Ovary (tissue), 3 donors: Measurements from ENCODE around the gene RSPH9.

Experiments
- EP300 ChIP-seq: sonication (generic); formaldehyde crosslinking; IDR thresholded peaks from one replicate; pipeline ENCODE4 v1.6.1; 2017; ENCODE audit warnings: antibody characterized with exemption
- POLR2A ChIP-seq: fragments of 450-650 bp; IDR thresholded peaks from one replicate; pipeline ENCODE4 v1.6.1; 2017; ENCODE audit warnings: antibody characterized with exemption, mild to moderate bottlenecking, moderate library complexity
- TF ChIP-seq, protein P1 (sequence below), 3 donors: fragments of 450-650 bp in 2 of 3; fragments of 200-600 bp in 1 of 3; IDR thresholded peaks; one replicate each; pipeline versions ENCODE4 v1.5.1 to v1.8.0; 2016 to 2022; ENCODE audit warnings: antibody characterized with exemption in 3 of 3, mild to moderate bottlenecking in 1 of 3
- donor health status: DM: no; HTN: no; CAD: no.

DNA sequence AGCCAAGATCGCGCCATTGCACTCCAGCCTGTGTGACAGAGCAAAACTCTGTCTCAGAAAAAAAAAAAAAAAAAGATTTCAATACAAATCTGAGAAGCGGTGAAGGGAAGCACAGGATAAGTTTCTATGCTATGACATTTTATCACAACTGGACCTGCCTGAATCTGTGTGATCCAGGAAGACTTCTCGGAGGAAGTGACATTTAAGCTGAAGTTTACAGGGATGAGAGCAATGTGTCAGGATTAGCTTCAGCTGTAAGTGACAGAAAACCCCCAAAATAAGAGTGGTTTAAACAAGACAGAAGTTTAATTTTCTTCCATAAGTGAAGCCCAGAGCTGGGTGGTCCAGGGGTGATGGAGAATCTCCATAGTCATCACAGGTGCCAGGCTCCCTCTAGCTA, 76.2 kb downstream of the RSPH9 start:
- no peak for TF ChIP-seq POLR2A
- TF ChIP-seq, protein P1, sequence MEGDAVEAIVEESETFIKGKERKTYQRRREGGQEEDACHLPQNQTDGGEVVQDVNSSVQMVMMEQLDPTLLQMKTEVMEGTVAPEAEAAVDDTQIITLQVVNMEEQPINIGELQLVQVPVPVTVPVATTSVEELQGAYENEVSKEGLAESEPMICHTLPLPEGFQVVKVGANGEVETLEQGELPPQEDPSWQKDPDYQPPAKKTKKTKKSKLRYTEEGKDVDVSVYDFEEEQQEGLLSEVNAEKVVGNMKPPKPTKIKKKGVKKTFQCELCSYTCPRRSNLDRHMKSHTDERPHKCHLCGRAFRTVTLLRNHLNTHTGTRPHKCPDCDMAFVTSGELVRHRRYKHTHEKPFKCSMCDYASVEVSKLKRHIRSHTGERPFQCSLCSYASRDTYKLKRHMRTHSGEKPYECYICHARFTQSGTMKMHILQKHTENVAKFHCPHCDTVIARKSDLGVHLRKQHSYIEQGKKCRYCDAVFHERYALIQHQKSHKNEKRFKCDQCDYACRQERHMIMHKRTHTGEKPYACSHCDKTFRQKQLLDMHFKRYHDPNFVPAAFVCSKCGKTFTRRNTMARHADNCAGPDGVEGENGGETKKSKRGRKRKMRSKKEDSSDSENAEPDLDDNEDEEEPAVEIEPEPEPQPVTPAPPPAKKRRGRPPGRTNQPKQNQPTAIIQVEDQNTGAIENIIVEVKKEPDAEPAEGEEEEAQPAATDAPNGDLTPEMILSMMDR (IDR thresholded peaks at IDR 0.05) = no peak
- no peak for TF ChIP-seq EP300
